Measurements from ENCODE around the gene ZBP1. TPM values are rescaled to one million over a fixed set of nuclear protein-coding genes. Genes with fewer than 3 reads are reported as not detected.

The ZBP1 gene
- total RNA-seq, 2 donors from 2014 or later: 4.1 to 6.1 TPM

DNA sequence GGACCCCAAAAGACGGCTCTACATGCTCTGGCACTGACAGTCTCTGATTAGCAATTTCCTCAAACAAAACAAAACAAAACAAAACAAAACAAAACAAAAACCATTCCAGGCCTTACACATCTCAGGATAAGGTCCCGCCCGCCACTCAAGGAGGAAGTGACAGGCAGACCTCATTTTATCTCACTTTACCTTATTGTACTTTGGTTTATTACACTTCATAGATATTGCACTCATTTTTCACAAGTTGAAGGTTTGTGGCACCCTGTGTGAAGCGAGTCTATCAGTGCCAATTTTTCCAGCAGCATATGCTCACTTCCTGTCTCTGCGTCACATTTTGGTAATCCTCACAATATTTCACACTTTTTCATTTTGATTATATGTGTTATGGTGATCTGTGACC is 15.2 kb downstream of the ZBP1 start:
- TF ChIP-seq, protein P1, sequence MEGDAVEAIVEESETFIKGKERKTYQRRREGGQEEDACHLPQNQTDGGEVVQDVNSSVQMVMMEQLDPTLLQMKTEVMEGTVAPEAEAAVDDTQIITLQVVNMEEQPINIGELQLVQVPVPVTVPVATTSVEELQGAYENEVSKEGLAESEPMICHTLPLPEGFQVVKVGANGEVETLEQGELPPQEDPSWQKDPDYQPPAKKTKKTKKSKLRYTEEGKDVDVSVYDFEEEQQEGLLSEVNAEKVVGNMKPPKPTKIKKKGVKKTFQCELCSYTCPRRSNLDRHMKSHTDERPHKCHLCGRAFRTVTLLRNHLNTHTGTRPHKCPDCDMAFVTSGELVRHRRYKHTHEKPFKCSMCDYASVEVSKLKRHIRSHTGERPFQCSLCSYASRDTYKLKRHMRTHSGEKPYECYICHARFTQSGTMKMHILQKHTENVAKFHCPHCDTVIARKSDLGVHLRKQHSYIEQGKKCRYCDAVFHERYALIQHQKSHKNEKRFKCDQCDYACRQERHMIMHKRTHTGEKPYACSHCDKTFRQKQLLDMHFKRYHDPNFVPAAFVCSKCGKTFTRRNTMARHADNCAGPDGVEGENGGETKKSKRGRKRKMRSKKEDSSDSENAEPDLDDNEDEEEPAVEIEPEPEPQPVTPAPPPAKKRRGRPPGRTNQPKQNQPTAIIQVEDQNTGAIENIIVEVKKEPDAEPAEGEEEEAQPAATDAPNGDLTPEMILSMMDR (IDR thresholded peaks at IDR 0.05): no peak
- H3K9me3 ChIP-seq: no peaks in the 10 kb centered on the region
- H3K4me1 ChIP-seq (ENCODE audit: control insufficient read depth in 1 of 2, low read depth in 2 of 2): no peaks in the 10 kb centered on the region
- DNase-seq (ENCODE audit: low spot score) (no peak), ATAC-seq (ENCODE audit: insufficient number of reproducible peaks, low FRiP score, low read depth) (no peak)
- no peak overlapping the region for H3K27ac ChIP-seq
- H3K27me3 ChIP-seq (replicated peaks; ENCODE audit: insufficient read depth): no peaks in the 10 kb centered on the region
- no peak overlapping the region for H3K4me3 ChIP-seq
- no peaks in the 10 kb centered on the region for H3K36me3 ChIP-seq

DNA sequence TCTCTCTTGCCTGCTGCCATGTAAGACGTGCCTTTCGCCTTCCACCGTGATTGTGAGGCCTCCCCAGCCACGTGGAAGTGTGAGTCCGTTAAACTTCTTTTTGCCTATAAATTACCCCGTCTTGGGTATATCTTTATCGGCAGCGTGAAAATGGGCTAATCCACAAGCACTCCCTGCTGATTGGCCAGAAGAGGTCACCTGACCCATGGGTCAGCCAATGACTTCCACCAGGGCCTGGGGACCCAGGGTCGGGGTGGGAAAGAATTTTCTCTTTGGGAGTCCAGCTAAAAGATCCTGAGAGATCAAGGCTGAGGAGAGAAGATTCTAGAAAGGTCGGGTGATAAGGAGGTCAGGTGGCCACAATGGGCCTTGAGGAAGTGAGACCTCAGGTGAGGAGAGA is 17.1 kb downstream of the ZBP1 start:
- H3K4me1 ChIP-seq (ENCODE audit: control insufficient read depth in 1 of 2, low read depth in 2 of 2): no peaks in the 10 kb centered on the region
- H3K4me3 ChIP-seq: no peak overlapping the region
- ATAC-seq (ENCODE audit: insufficient number of reproducible peaks, low FRiP score, low read depth) (no peak), DNase-seq (ENCODE audit: low spot score) (no peak)
- H3K27me3 ChIP-seq (replicated peaks; ENCODE audit: insufficient read depth): no peaks in the 10 kb centered on the region
- no peaks in the 10 kb centered on the region for H3K36me3 ChIP-seq
- TF ChIP-seq, protein P1 (IDR thresholded peaks at IDR 0.05): no peak
- no peak overlapping the region for H3K27ac ChIP-seq
- no peaks in the 10 kb centered on the region for H3K9me3 ChIP-seq

DNA sequence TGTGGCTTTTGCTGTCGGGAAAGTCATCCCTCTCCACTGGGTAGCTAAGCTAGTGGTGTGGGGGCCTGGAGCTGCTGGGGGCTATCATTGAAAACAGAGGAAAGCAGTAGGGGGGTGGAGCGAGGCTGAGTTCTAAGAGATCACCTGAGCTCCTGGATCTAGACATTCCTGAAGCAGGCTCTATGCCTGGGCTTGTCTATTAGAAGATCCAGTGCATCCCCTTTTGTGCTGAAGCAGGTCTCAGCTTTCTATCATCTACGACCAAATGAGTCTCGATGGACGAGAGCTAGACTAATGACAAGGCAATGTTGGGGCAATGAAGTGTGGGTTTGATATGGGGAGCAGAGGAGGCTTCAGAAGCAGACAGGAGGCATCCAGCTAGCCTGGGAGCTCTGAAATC is 18.5 kb downstream of the ZBP1 start:
- ATAC-seq (ENCODE audit: insufficient number of reproducible peaks, low FRiP score, low read depth): no peak
- H3K9me3 ChIP-seq: no peaks in the 10 kb centered on the region
- no peaks in the 10 kb centered on the region for H3K27me3 ChIP-seq (replicated peaks; ENCODE audit: insufficient read depth)
- H3K4me3 ChIP-seq: no peak overlapping the region
- H3K4me1 ChIP-seq (ENCODE audit: control insufficient read depth in 1 of 2, low read depth in 2 of 2): peaks cover 0 to 6% of the 10 kb centered on the region in 2 donors
- no peaks in the 10 kb centered on the region for H3K36me3 ChIP-seq
- H3K27ac ChIP-seq: no peak overlapping the region
- DNase-seq (ENCODE audit: low spot score): no peak
- TF ChIP-seq, protein P1 (IDR thresholded peaks at IDR 0.05): no peak

DNA sequence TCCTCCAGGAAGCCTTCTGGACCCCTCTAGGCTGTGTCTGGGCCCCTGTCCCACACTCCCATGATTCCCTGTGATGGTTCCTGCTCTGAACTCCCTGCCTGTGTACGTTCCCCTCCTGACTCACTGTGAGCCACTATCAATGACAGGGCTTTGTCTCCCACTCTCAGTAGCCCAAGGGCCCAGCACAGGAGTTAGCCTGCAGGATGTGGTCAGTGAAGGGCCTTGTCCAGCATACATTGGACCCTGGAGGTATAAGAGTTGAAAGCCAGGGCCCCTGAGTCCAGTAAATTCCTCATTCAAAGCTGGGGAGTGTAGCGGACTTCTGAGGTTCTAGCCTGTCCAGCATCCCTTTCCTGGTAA is 19.0 kb downstream of the ZBP1 start:
- Histone ChIP-seq H3K27me3 (replicated peaks; ENCODE audit: insufficient read depth) (no peaks in the 10 kb centered on the region), H3K27ac (no peak overlapping the region), H3K36me3 (no peaks in the 10 kb centered on the region), H3K4me3 (no peak overlapping the region), H3K4me1 (ENCODE audit: control insufficient read depth in 1 of 2, low read depth in 2 of 2) (peaks cover 0 to 8% of the 10 kb centered on the region in 2 donors), H3K9me3 (no peaks in the 10 kb centered on the region)
- ATAC-seq (ENCODE audit: insufficient number of reproducible peaks, low FRiP score, low read depth) (no peak), DNase-seq (ENCODE audit: low spot score) (no peak)
- TF ChIP-seq, protein P1 (IDR thresholded peaks at IDR 0.05): no peak

DNA sequence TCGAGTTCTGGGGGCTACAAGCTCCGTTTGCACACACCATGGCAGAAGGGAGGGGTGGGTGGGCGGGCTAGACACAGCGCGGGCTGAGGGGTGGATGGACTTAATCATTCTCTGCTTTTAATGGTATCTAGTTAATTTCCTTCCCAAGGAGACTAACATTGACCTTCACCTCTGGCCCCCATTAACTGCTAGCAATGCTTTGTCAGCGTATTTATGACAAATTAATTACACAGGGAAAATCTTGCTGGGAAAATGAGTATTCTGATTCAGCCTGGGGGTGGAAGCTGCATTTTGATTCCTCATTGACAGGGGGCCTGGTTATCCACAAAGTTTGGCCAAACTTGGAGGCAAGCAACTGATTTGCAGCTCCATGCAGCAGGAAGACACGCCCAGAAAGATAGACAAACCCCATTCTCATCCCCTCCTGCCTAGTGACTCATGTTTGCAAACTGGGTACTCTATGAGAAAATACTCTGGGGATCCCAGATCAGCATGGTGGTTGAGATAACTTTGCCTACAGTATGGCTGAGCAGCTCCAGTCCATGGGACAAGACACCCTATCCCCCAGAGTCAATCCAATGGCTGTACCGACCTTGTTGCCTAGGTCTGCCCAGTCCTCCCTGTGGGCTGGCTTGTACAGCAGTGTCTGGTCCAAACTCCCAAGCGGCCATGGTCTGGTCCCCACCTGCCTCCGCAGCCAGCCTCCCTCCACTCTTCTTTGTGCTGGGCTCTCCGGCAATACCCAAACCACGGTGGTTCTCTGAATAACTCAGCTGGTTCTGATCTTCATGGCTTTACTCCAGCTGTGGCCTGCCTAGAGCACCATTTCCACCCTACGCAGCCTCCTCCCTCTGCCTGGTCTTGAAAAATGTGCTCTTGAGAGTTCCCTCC is 19.7 kb downstream of the ZBP1 start:
- DNase-seq (ENCODE audit: low spot score) (no peak), ATAC-seq (ENCODE audit: insufficient number of reproducible peaks, low FRiP score, low read depth) (no peak)
- no peaks in the 10 kb centered on the region for H3K27me3 ChIP-seq (replicated peaks; ENCODE audit: insufficient read depth)
- H3K9me3 ChIP-seq: no peaks in the 10 kb centered on the region
- H3K36me3 ChIP-seq: no peaks in the 10 kb centered on the region
- TF ChIP-seq, protein P1 (IDR thresholded peaks at IDR 0.05): no peak
- no peak overlapping the region for H3K4me3 ChIP-seq
- peaks cover 0 to 8% of the 10 kb centered on the region in 2 donors for H3K4me1 ChIP-seq (ENCODE audit: control insufficient read depth in 1 of 2, low read depth in 2 of 2)
- H3K27ac ChIP-seq: no peak overlapping the region
